HG03460 (cell line): ENCODE data around the gene CYB561D1.

Experiments
- ATAC-seq: cut with Tn5 transposase; IDR thresholded peaks from one replicate; pipeline ENCODE4 v1.9.1; 2021; ENCODE audit not compliant: unreplicated experiment

CYB561D1 gene

DNA sequence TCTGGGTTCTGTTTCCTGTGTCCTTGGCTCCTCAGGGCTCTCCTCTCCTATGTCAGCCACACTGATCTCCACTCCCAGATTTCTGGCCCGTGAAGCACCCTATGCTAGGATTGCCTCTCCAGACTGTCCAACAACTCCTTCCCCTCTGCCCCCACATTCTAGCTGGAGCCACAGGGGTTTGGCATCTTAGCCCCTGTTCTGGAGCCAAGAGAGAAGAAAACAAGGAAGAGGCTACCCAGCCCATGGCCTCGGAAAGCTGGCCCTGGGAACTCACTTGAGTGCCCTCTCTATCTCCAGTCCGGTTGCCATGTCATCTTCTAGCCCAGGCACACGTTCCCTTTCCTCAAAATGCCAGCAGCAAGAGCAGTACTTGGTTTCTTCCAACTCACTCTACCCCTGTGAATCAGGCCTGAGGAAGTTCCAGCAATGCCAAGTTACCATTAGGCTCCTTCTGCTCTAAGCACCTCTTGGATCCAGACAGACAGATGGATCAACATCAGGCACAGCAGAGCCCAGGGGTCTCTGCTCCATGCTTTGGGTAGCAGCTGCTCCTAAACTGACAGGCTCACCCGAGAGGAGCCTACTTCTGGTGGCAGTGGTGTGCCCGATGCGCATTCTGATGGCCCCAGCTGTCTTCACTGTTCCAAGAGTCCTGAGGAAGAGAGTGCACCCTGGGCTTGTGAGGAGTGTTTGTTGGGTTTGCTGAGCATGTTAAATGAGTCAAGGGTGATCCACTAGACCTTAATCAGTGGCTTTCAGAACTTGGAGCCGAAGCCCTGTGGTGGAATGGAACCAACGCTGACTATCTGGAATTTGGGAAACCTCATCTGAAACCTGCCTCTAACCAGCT is 34.2 kb downstream of the CYB561D1 start:
- no peak for ATAC-seq

- ATAC-seq = no peak
Measured at GRCh38 chr1:109528712-109529111, 34.8 kb downstream of the CYB561D1 start.

DNA sequence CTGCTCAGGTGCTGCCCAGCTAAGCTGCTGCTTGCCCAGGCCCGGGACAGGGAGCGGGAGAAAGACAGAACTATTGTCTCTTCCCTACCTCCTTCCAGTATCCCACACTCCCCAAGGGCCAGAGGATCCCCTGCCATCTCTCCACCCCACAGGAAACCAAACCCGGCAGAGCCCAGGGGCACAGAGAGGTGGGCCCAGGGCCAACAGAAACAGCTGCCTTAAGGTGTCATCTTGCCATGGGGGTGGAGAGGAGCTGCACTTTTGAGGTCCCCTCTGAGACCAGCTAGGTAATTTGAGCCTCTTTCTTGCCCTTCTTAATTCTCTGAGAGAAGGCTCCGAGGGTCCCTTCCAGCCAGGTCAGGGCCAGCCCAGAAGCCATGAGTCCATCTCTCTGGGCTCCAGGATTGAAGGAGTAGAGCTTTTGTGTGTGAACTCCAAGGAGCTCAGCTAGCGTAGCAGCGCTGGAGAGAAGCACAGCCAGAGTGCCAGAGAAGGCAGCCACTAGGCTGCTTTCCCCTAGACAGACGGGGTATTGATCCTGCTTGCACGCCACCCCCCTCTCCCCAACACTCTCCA is 36.1 kb downstream of the CYB561D1 start:
- ATAC-seq = no peak

DNA sequence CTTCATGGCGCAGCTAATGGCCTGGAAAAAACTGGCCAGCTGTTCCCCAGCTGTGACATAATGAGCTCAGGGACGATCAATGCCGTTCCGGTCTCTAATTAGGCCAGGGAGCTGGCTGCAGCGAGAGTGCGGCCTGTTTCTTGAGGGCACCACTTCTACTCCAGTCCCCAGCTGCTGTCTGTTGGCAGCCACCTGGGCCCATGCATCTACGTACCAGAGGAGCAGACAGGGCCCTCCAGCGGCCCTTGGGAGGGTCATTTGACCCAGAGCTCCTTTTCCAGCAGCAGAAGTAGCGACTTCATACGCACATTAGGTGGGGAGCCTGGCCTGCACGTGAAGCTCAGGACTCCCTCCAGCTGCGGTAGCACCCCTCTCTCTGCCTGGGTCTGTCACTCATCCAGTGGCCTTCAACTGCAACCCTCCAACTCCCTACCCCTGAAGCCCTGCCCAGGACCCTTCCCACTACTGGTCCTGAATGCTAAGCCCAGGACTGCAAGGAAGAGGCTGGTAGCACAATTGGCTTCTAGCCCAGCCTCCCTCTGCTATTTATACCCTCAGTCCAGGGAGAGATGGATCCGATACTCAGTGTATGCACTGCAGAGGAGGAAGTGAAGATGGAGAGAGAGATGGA is 36.7 kb downstream of the CYB561D1 start:
- no peak for ATAC-seq

- ATAC-seq = no peak
Measured at GRCh38 chr1:109531380-109531779, 37.5 kb downstream of the CYB561D1 start.

GRCh38 chr1:109531826-109532364 is 38.0 kb downstream of the CYB561D1 start:
- ATAC-seq = no peak

GRCh38 chr1:109532365-109533136 is 38.7 kb downstream of the CYB561D1 start:
- ATAC-seq = peak; percentile 88

DNA sequence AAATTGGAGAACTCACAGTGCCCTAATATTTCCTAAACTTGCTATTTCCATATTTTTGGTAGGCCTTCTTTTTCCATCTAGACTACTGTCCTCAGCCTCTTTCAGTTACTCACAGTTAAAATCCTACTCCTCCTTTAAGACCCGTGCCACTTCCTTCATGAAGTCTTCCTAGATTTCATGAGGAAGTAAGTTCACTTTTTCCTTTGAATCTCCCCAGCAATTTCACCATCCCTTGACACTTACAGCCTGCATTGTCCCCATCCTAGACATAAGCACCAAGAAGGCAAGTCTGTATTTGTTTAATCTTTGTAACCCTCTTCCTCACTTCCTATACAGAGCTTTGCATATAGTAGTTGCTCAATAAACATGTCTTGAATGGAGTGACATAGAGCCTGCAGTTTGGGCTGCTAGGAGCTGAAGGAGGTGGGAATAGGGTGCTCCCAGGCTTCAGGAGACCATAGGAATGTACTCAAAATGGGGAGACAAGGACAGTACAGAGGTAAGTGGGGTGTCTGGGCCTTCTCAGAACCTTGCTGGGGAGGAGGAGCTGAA is 40.5 kb downstream of the CYB561D1 start:
- ATAC-seq = no peak

- no peak for ATAC-seq
Measured at GRCh38 chr1:109535481-109535880, 41.6 kb downstream of the CYB561D1 start.

DNA sequence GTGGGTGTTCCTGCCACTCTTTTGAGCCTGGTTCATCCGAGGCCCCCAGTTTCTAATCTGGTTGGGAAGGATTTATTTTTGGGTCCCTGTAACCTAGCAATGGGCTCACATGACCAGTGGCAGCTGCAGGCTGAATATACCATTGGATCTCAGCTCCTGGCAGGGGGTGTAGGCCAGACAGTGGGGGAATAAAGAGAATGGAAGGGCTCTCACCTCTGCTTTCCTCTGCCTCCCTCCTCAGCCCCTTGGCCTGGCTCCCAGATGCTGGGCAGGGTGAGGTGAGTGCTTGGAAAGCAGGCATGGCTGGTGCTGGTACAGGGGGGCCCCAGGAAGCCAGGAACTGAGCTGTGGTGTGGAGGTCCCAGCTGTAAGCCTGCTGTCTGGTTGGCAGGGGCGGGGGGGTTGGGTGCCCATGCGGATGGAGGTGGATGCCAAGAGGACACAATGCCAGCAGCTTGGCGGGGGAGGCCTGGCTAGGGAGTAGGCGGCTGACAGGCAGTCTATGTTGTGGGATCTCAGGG is 42.1 kb downstream of the CYB561D1 start:
- no peak for ATAC-seq

DNA sequence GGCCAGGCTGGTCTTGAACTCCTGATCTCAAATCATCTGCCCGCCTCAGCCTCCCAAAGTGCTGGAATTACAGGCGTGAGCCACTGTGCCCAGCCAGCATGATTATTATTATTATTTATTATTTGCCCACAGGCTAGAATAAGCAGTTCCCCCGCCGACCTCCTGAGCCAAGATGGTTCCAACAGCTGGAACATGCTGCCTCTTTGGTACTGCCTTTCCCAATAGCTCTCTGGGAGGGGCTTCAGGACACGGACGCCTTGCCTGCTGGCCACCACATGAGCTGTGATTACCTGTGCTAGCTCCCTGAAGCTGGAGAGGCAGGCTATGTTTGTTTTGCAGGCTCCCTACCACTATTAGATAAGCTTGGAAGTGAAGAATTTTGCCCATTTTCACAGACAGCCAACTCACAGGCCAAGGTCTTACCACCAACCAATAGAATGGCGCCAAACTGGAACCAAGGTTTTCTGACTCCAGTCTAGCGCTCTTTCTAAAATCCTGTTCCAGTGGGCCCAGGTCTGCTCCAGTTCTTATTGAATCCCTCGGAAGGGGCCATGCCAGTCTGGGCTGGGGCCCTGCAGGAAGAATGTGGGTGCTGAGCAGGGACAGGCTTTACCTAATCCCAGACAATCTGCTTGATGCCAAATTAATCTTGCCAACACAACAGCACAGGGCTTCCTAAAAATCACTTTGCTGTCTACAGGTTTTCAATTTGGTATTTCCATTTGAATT is 43.7 kb downstream of the CYB561D1 start:
- ATAC-seq = no peak

- ATAC-seq = no peak
Measured at GRCh38 chr1:109538827-109539555, 45.1 kb downstream of the CYB561D1 start.

- no peak for ATAC-seq
Measured at GRCh38 chr1:109539676-109540075, 45.8 kb downstream of the CYB561D1 start, which contains the start of gene GPR61. TSS of gene GPR61 (plus strand) at chr1:109539872. CDS start at chr1:109543023, 3,151 bp downstream.

- ATAC-seq = no peak
Measured at GRCh38 chr1:109541102-109541501, 47.2 kb downstream of the CYB561D1 start.

DNA sequence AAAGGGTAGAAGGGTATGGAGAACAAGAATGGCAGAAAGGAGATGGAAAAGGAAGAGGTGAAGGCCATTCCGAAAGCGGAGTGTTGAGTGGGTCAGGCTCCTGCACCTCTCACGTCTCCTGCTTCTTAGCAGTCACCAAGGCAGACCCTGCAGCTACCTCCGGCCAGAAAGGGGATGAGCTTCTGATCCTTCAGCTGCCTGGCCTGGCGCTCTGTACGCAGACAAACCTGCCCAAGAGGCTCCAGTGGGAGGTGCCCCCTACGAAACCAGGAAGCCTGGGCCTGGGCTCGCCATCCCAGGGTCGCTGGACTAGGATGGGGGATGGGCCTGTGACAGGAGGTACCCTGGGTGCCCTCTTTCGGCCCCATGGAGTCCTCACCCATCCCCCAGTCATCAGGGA is 48.8 kb downstream of the CYB561D1 start:
- no peak for ATAC-seq

DNA sequence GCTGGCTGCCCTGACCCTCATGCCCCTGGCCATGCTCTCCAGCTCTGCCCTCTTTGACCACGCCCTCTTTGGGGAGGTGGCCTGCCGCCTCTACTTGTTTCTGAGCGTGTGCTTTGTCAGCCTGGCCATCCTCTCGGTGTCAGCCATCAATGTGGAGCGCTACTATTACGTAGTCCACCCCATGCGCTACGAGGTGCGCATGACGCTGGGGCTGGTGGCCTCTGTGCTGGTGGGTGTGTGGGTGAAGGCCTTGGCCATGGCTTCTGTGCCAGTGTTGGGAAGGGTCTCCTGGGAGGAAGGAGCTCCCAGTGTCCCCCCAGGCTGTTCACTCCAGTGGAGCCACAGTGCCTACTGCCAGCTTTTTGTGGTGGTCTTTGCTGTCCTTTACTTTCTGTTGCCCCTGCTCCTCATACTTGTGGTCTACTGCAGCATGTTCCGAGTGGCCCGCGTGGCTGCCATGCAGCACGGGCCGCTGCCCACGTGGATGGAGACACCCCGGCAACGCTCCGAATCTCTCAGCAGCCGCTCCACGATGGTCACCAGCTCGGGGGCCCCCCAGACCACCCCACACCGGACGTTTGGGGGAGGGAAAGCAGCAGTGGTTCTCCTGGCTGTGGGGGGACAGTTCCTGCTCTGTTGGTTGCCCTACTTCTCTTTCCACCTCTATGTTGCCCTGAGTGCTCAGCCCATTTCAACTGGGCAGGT is 49.5 kb downstream of the CYB561D1 start:
- no peak for ATAC-seq

GRCh38 chr1:109543988-109544735 is 50.3 kb downstream of the CYB561D1 start:
- ATAC-seq = no peak
